OCI-LY7 (cell line): ENCODE results near the gene ABHD17A. TPM values are rescaled to one million over a fixed set of nuclear protein-coding genes. Genes with fewer than 3 reads are reported as not detected.

ENCODE experiments used
- BruUV-seq: library from RNA; stranded (reverse); fragments of 400-500 nt; replicated peaks from 2 replicates; lab custom pipeline; 2021; lab: Mats Ljungman, UMichigan
- CTCF ChIA-PET: fragments of 300-600 bp; sonication (Branson Sonifier 250); formaldehyde crosslinking; loops from one replicate; lab custom pipeline; 2022; ENCODE audit warnings: antibody characterized with exemption; ENCODE audit not compliant: unreplicated experiment; lab: Charles Lee
- POLR2A ChIA-PET: fragments of 300-600 bp; sonication (Branson Sonifier 250); formaldehyde crosslinking; loops from one replicate; lab custom pipeline; 2022; ENCODE audit warnings: antibody characterized with exemption; lab: Charles Lee
- DNase-seq: peaks from one replicate; pipeline ENCODE4 v3.0.0-alpha.2; 2015; ENCODE audit warnings: low spot score
- H2AFZ ChIP-seq: fragments of 200-600 bp; sonication (generic), shearing (Covaris generic); 2 replicates; pipeline ENCODE4 v1.6.1; 2014; ENCODE audit warnings: mild to moderate bottlenecking, antibody characterized with exemption, low read length, moderate library complexity
- H3K27ac ChIP-seq: fragments of 200-600 bp; sonication (generic); 2 replicates; pipeline ENCODE4 v1.5.1; 2014; ENCODE audit warnings: mixed run types, low read depth, mild to moderate bottlenecking, moderate library complexity, low read length, inconsistent platforms; ENCODE audit not compliant: poor library complexity, severe bottlenecking
- H3K36me3 ChIP-seq: fragments of 200-600 bp; sonication (generic); 2 replicates; pipeline ENCODE4 v1.6.1; 2014; ENCODE audit warnings: mild to moderate bottlenecking, antibody characterized with exemption, low read length, moderate library complexity, mixed read lengths; ENCODE audit not compliant: insufficient read depth
- H3K4me1 ChIP-seq: fragments of 200-600 bp; sonication (generic); 2 replicates; pipeline ENCODE4 v1.5.1; 2014; ENCODE audit warnings: mild to moderate bottlenecking, low read length; ENCODE audit not compliant: insufficient read depth, poor library complexity, severe bottlenecking
- H3K4me2 ChIP-seq: fragments of 200-600 bp; sonication (generic); 2 replicates; pipeline ENCODE4 v1.6.1; 2014; ENCODE audit warnings: mild to moderate bottlenecking, low read length
- H3K4me3 ChIP-seq: fragments of 200-600 bp; sonication (generic); 2 replicates; pipeline ENCODE4 v1.5.1; 2014; ENCODE audit warnings: mild to moderate bottlenecking, low read depth, low read length; ENCODE audit not compliant: poor library complexity, severe bottlenecking
- H3K79me2 ChIP-seq: fragments of 200-600 bp; sonication (generic); 2 replicates; pipeline ENCODE4 v1.6.1; 2016; ENCODE audit warnings: low read depth, mild to moderate bottlenecking, low read length, moderate library complexity, mixed read lengths; ENCODE audit not compliant: insufficient read depth
- H3K9me2 ChIP-seq: fragments of 200-600 bp; sonication (generic); 2 replicates; pipeline ENCODE4 v1.6.1; 2016; ENCODE audit warnings: mild to moderate bottlenecking, low read length, mixed read lengths; ENCODE audit not compliant: insufficient read depth
- H3K9me3 ChIP-seq: fragments of 200-600 bp; sonication (generic); 2 replicates; pipeline ENCODE4 v1.6.1; 2014; ENCODE audit warnings: mild to moderate bottlenecking, mixed run types, low read length, mixed read lengths
- H4K20me1 ChIP-seq: fragments of 200-600 bp; sonication (generic); 2 replicates; pipeline ENCODE4 v1.6.1; 2014; ENCODE audit warnings: mild to moderate bottlenecking, antibody characterized with exemption, low read length, moderate library complexity, mixed read lengths; ENCODE audit not compliant: insufficient read depth
- CTCF ChIP-seq: fragments of 200-600 bp; sonication (generic); conservative IDR thresholded peaks from 2 replicates; pipeline ENCODE4 v1.5.1; 2014; ENCODE audit warnings: mild to moderate bottlenecking, antibody characterized with exemption, low read length, moderate library complexity, mixed read lengths
- EZH2phosphoT487 ChIP-seq: fragments of 200-600 bp; sonication (generic); IDR thresholded peaks from 2 replicates; pipeline ENCODE4 v1.6.1; 2018; ENCODE audit warnings: low read depth, borderline replicate concordance, mild to moderate bottlenecking, mixed run types, antibody characterized with exemption, low read length, moderate library complexity, mixed read lengths
- intact Hi-C: fragments of 100-400 bp; cut with micrococcal nuclease; formaldehyde crosslinking; loops from one replicate; pipeline ENCODE4 v1.10.0; 2022; ENCODE audit not compliant: unreplicated experiment
- total RNA-seq, 2 experiments: library from RNA; depleted of rRNA in 1 of 2; stranded (reverse); fragments of >200 nt in 1 of 2; shearing (Covaris generic) in 1 of 2; gene quantifications; 2 replicates each; pipeline ENCODE4 v1.2.3, GENCODE V29; 2014 to 2022

ABHD17A gene
- total RNA-seq, 2 experiments from 2014 or later: 71.3 to 130 TPM

GRCh38 chr19:1910177-1910576 lies 24.9 kb upstream of the ABHD17A start:
- TF ChIP-seq CTCF (no peak), EZH2phosphoT487 (no peak)

GRCh38 chr19:1909761-1910080 lies 24.4 kb upstream of the ABHD17A start:
- BruUV-seq: no TSS peak
- peaks cover 10% of the 10 kb centered on the region for H3K4me1 ChIP-seq
- POLR2A ChIA-PET: interaction anchor here (0.6 kb wide), 1 partner anchor 36 kb away, joined by 4 read pairs; no protein-coding TSS in a partner anchor
- peaks cover 48% of the 10 kb centered on the region for H3K79me2 ChIP-seq
- intact Hi-C loops: loop anchor here (10.0 kb wide), 1 partner anchor 175 kb away; no protein-coding TSS in a partner anchor
- H3K4me3 ChIP-seq: no peak overlapping the region
- no peak overlapping the region for H2AFZ ChIP-seq
- DNase-seq: no peak
- no peaks in the 10 kb centered on the region for H3K9me2 ChIP-seq
- CTCF ChIA-PET: no interaction called here
- peaks cover 38% of the 10 kb centered on the region for H3K36me3 ChIP-seq
- TF ChIP-seq EZH2phosphoT487 (no peak), CTCF (no peak)
- no peak overlapping the region for H3K4me2 ChIP-seq
- no peaks in the 10 kb centered on the region for H3K9me3 ChIP-seq
- peaks cover 5% of the 10 kb centered on the region for H4K20me1 ChIP-seq
- no peak overlapping the region for H3K27ac ChIP-seq

More at GRCh38 chr19:1910177-1910576, 24.9 kb upstream of the ABHD17A start:
- Histone ChIP-seq H3K4me2 (no peak overlapping the region), H2AFZ (no peak overlapping the region), H3K36me3 (peaks cover 40% of the 10 kb centered on the region), H4K20me1 (peaks cover 5% of the 10 kb centered on the region), H3K9me2 (no peaks in the 10 kb centered on the region), H3K79me2 (peaks cover 48% of the 10 kb centered on the region), H3K4me1 (peaks cover 8% of the 10 kb centered on the region), H3K27ac (no peak overlapping the region), H3K4me3 (no peak overlapping the region), H3K9me3 (no peaks in the 10 kb centered on the region)
- CTCF ChIA-PET: no interaction called here
- DNase-seq: no peak
- POLR2A ChIA-PET: no interaction called here
- intact Hi-C loops: no loop called here
- no TSS peak for BruUV-seq

GRCh38 chr19:1908364-1908678 lies 23.0 kb upstream of the ABHD17A start:
- ChIA-PET CTCF (no interaction called here), POLR2A (no interaction called here)
- H3K4me1 ChIP-seq: peaks cover 24% of the 10 kb centered on the region
- peaks cover 48% of the 10 kb centered on the region for H3K79me2 ChIP-seq
- no peaks in the 10 kb centered on the region for H3K9me3 ChIP-seq
- no peak for TF ChIP-seq EZH2phosphoT487
- no peak for TF ChIP-seq CTCF
- no peak overlapping the region for H2AFZ ChIP-seq
- no peak overlapping the region for H3K27ac ChIP-seq
- H3K9me2 ChIP-seq: no peaks in the 10 kb centered on the region
- H3K4me2 ChIP-seq: no peak overlapping the region; the same call in 1 of the 2 replicates
- no peak overlapping the region for H3K4me3 ChIP-seq
- peaks cover 24% of the 10 kb centered on the region for H3K36me3 ChIP-seq
- no peak for DNase-seq
- H4K20me1 ChIP-seq: peaks cover 5% of the 10 kb centered on the region
- BruUV-seq: no TSS peak
- intact Hi-C loops: loop anchor here (10.0 kb wide), 1 partner anchor 176 kb away; no protein-coding TSS in a partner anchor
